ENCODE results near the gene TIFAB. TPM values are rescaled to one million over a fixed set of nuclear protein-coding genes. Genes with fewer than 3 reads are reported as not detected.
A peak's percentile ranks its signal among the peaks of the same experiment; 100 is the strongest.

The TIFAB gene
- total RNA-seq, 2 experiments from 2014 or later, result not detected

DNA sequence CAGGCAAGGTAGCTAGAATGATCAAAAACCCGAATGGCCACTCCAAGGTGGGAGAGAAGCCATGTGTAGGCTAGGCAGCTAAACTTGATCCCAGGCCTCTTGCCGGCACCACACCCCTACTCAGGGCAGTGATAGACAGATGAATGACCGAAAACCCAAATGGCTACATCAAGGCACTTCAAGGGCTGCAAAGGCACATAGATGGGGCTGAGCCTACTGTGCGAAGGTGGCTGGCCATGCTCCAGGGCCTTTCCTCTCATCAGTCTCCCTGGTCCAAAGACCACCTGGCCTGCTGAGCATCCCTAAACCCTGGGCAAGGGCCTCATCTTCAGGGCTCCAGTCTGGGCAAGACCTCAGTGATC lies 3.7 kb upstream of the TIFAB start:
- POLR2A ChIA-PET, result no interaction called here
- Mint-ChIP-seq H3K27me3 (peaks cover 14% of the 10 kb centered on the region), H3K27ac (no peak overlapping the region), H3K4me1 (ENCODE audit: low read depth) (no peaks in the 10 kb centered on the region), H3K9me3 (no peaks in the 10 kb centered on the region), H3K36me3 (no peaks in the 10 kb centered on the region), H3K4me3 (no peak overlapping the region)
- CTCF ChIA-PET, result interaction anchor here (1.5 to 14.2 kb wide), 7 partner anchors 10 to 113 kb away, joined by 3 to 434 read pairs (median 15); no protein-coding TSS in a partner anchor
- DNase-seq, result no peak
- intact Hi-C loops (cut with micrococcal nuclease), result no loop called here

DNA sequence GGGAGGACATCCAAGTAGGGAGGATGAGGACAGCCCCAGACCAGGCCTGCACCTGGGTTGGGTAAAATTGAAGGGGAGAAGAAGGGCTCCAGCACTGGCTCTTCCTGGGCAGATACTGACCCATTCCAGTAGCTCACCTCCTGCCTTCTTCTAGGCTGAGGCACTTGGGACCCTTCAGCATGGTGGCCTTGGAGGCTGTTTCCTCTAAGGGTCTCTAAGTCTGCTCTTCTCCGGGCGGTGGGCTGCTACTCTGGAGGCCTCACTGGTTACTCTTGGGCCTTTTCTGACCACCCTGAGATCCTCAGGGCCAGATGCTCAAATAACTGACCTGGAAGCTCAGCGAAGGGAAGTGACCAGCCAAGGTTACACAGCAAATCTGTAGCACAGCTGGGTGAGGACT lies 2.8 kb upstream of the TIFAB start:
- H3K4me1 Mint-ChIP-seq (ENCODE audit: low read depth), result no peaks in the 10 kb centered on the region
- POLR2A ChIA-PET, result no interaction called here
- no peak for DNase-seq
- CTCF ChIA-PET, result interaction anchor here (0.9 to 14.2 kb wide), 6 partner anchors 9 to 114 kb away, joined by 3 to 434 read pairs (median 6); no protein-coding TSS in a partner anchor
- peaks cover 14% of the 10 kb centered on the region for H3K27me3 Mint-ChIP-seq
- no peaks in the 10 kb centered on the region for H3K9me3 Mint-ChIP-seq
- no peak overlapping the region for H3K4me3 Mint-ChIP-seq
- H3K27ac Mint-ChIP-seq, result no peak overlapping the region
- intact Hi-C loops (cut with micrococcal nuclease), result no loop called here
- H3K36me3 Mint-ChIP-seq, result no peaks in the 10 kb centered on the region

DNA sequence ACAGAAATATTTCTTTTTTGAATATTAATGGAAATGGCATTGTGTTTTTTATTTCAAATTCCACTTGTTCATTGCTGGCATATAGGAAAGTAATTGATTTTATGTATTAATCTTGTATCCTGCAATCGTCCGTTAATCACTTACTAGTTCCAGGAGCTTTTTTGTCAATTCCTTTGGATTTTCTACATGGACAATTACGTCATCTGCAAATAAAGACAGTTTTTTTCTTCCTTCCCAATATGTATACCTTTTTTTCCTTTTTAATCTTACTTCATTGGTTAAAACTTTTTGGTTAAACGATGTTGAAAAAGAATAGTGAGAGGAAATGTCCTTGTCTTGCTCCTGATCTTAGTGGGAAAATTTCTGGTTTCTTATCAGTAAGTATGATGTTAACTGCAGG lies 1.5 kb upstream of the TIFAB start:
- DNase-seq, result no peak
- Mint-ChIP-seq H3K27me3 (peaks cover 9% of the 10 kb centered on the region), H3K36me3 (no peaks in the 10 kb centered on the region), H3K4me1 (ENCODE audit: low read depth) (no peaks in the 10 kb centered on the region), H3K4me3 (no peak overlapping the region), H3K9me3 (no peaks in the 10 kb centered on the region), H3K27ac (no peak overlapping the region)
- ChIA-PET CTCF (interaction anchor here (5.2 kb wide), 1 partner anchor 12 kb away, joined by 45 read pairs; no protein-coding TSS in a partner anchor), POLR2A (no interaction called here)
- intact Hi-C loops (cut with micrococcal nuclease), result no loop called here

DNA sequence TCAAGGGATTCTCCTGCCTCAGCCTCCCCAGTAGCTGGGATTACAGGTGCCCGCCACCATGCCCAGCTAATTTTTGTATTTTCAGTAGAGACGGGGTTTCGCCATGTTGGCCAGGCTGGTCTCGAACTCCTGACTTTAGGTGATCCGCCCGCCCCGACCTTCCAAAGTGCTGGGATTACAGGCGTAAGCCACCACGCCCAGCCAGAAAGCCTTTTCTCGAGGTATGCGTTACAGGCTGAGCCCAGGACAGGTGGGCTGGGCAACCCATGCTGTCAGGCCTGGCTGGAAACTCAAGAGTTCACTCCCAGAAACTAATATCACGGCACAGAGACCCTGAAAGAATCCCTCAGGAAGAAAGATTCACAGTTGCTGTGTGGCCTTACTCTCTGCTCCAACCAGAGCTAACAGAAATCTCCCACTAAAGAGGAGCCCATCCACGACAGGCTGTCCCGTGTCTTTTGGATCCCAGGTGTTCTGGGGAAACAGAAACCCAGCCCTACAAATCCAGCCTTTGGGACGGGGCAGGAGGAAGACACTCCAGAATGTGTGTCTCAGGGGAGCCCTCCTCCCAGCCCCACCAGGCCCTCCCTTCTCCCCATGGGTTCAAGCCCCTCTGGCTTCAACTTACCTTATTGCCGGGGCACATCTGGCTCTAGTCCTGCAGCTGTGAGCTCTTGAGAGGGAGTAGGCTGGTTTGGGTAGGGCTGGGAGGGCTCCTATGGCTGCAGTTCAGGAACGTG lies 400 bp downstream of the TIFAB start:
- peak; percentile 7 for DNase-seq
- Mint-ChIP-seq H3K9me3 (no peaks in the 10 kb centered on the region), H3K27ac (no peak overlapping the region), H3K27me3 (peaks cover 7% of the 10 kb centered on the region), H3K4me1 (ENCODE audit: low read depth) (no peaks in the 10 kb centered on the region), H3K4me3 (no peak overlapping the region), H3K36me3 (no peaks in the 10 kb centered on the region)
- ChIA-PET CTCF (interaction anchor here (1.2 kb wide), 1 partner anchor 11 kb away, joined by 3 read pairs; no protein-coding TSS in a partner anchor), POLR2A (no interaction called here)
- intact Hi-C loops (cut with micrococcal nuclease), result no loop called here

DNA sequence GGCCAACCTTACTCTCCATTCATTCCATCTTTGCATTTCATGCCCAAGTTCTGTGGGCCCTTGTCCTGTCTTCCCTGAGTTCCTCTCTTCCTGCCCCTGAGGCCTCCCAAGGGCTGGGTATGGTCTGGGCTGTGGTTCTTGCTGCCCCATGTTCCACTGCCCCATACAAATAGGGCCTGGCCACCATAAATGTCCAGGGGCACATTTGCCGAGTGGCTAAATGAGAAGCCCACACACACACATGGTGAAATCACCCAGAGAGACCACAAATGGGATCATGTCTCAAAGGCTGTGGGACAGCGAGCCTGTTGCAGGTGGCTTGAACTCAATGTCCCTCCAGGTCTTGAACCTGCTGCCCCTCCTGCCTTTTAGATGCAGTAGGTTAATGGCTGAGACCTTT lies 1.2 kb downstream of the TIFAB start:
- H3K36me3 Mint-ChIP-seq, result no peaks in the 10 kb centered on the region
- intact Hi-C loops (cut with micrococcal nuclease), result no loop called here
- H3K9me3 Mint-ChIP-seq, result no peaks in the 10 kb centered on the region
- H3K27ac Mint-ChIP-seq, result no peak overlapping the region
- no peak for DNase-seq
- H3K4me1 Mint-ChIP-seq (ENCODE audit: low read depth), result no peaks in the 10 kb centered on the region
- no peak overlapping the region for H3K4me3 Mint-ChIP-seq
- POLR2A ChIA-PET, result no interaction called here
- CTCF ChIA-PET, result interaction anchor here (1.0 kb wide), 1 partner anchor 115 kb away, joined by 3 read pairs; no protein-coding TSS in a partner anchor
- peaks cover 4% of the 10 kb centered on the region for H3K27me3 Mint-ChIP-seq

DNA sequence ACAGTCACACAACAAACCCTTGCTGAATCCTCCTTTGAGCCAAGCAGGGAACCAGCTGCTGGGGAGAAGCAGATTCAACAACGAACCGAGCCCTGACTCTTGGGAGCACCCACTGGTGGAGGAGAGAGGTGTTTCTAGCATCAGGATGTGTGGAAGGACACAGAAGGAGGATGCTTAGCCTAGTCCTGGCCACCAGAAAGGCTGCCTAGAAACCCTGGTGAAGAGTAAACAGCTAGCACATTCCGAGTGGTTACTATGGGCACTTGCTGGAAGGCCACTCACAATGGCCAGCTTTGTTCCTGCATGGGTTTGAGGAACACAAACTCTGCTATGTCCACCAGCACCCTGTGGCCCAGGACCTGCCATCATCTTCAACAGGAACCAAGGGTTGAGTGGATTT lies 1.8 kb downstream of the TIFAB start:
- Mint-ChIP-seq H3K4me1 (ENCODE audit: low read depth) (no peaks in the 10 kb centered on the region), H3K4me3 (no peak overlapping the region), H3K9me3 (no peaks in the 10 kb centered on the region), H3K27ac (no peak overlapping the region), H3K36me3 (no peaks in the 10 kb centered on the region), H3K27me3 (peaks cover 4% of the 10 kb centered on the region)
- intact Hi-C loops (cut with micrococcal nuclease), result no loop called here
- POLR2A ChIA-PET, result no interaction called here
- CTCF ChIA-PET, result interaction anchor here (0.6 to 1.0 kb wide), 2 partner anchors 33 to 116 kb away, joined by 3 read pairs; no protein-coding TSS in a partner anchor
- no peak for DNase-seq

DNA sequence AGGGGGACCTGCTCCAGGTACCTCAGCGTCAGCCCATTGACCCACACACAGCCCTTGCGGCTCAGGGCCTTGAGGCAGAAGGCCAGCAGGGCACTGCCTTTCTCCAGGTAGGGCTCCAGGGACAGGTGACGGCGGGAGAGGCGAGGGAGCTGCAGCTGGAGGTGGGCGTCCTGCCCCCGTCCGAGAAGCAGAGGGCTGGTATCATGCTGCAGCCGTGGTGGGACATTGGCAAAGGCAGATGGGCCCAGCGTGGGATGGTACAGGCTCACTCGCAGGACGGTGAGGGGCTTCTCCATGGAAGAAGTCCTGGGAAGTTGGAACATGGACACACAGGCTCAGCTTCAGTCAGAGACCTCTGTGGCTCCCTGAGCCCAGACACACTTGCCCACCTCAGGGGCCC lies 2.5 kb downstream of the TIFAB start:
- intact Hi-C loops (cut with micrococcal nuclease), result no loop called here
- DNase-seq, result no peak
- ChIA-PET POLR2A (no interaction called here), CTCF (interaction anchor here (0.6 to 1.7 kb wide), 3 partner anchors 8 to 17 kb away, joined by 3 to 5 read pairs (median 3); no protein-coding TSS in a partner anchor)
- Mint-ChIP-seq H3K9me3 (no peaks in the 10 kb centered on the region), H3K4me1 (ENCODE audit: low read depth) (no peaks in the 10 kb centered on the region), H3K4me3 (no peak overlapping the region), H3K27me3 (peaks cover 4% of the 10 kb centered on the region), H3K36me3 (no peaks in the 10 kb centered on the region), H3K27ac (no peak overlapping the region)

DNA sequence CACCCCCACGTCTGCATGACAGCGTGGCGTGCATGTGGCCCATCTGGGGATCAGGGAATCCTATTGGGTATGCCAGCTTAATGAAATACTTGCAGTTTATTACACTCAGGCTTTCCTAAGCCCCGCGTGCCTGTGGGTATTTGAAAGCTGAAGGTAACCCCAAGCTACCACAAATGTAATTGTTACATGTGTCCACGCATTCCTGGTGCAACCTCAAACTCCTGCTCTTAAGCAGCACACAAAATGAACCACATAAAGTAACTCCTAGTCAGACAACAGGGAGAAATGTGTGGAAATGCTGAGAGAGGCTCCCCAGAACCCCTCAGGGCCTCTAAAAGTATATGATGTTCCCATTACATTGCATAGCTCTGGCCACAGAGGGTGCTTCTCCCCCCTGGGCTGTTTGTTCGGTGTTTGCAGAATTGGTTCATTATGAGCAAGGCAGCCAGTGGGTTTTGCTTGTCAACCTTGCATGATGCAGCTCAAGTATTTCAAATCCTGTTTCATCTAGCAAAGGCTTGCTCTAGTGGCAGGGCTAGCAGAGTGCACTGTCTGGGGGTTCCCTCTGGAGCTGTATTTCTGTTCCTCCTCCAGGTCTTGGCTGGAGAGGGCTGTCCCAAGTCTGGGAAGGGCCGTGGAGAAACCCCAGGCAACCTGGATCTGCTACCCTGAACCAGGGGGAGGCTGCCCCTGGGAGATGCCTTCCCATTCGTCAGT lies 3.2 kb downstream of the TIFAB start:
- Mint-ChIP-seq H3K36me3 (no peaks in the 10 kb centered on the region), H3K4me3 (no peak overlapping the region), H3K27me3 (peaks cover 4% of the 10 kb centered on the region), H3K27ac (no peak overlapping the region), H3K4me1 (ENCODE audit: low read depth) (no peaks in the 10 kb centered on the region), H3K9me3 (no peaks in the 10 kb centered on the region)
- CTCF ChIA-PET, result interaction anchor here (1.2 to 2.0 kb wide), 3 partner anchors 9 to 18 kb away, joined by 3 to 13 read pairs (median 5); no protein-coding TSS in a partner anchor
- DNase-seq, result no peak
- intact Hi-C loops (cut with micrococcal nuclease), result no loop called here
- POLR2A ChIA-PET, result no interaction called here

DNA sequence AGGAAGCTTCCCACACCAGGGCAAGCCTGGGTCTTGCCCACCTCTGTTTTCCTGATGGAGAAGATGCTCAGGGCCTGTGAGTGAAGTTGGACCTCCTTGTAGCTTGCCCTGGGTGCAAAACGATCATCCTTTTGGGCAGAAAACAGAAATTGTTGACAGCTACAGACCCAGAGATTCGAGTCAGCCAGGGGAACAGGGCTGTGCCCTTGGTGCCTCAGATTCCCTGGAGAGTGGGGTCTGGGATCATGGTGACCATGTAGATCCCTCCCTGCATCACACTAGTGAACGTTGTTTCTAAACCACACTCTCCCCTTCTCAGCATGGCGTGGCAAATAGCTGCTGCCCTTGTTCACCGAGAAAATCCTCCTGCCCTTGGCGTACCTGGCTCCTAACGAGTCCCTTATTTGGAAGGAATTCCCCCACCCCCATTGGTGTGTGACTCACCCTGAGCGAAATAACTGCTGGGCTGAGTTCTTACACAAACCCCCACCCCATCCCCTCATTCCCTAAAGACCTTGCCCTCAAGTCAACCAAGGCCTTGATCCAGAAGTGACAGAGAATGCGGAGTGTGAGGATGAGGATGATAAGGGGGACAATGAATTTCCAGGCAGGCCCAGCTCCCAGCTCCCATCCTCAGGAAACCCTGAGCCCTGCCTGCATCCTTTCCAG lies 3.9 kb downstream of the TIFAB start:
- Mint-ChIP-seq H3K36me3 (no peaks in the 10 kb centered on the region), H3K4me3 (no peak overlapping the region), H3K27me3 (peaks cover 4% of the 10 kb centered on the region), H3K9me3 (no peaks in the 10 kb centered on the region), H3K27ac (no peak overlapping the region), H3K4me1 (ENCODE audit: low read depth) (no peaks in the 10 kb centered on the region)
- ChIA-PET POLR2A (no interaction called here), CTCF (interaction anchor here (1.7 to 2.0 kb wide), 2 partner anchors 10 to 18 kb away, joined by 5 to 13 read pairs; no protein-coding TSS in a partner anchor)
- intact Hi-C loops (cut with micrococcal nuclease), result no loop called here
- no peak for DNase-seq

DNA sequence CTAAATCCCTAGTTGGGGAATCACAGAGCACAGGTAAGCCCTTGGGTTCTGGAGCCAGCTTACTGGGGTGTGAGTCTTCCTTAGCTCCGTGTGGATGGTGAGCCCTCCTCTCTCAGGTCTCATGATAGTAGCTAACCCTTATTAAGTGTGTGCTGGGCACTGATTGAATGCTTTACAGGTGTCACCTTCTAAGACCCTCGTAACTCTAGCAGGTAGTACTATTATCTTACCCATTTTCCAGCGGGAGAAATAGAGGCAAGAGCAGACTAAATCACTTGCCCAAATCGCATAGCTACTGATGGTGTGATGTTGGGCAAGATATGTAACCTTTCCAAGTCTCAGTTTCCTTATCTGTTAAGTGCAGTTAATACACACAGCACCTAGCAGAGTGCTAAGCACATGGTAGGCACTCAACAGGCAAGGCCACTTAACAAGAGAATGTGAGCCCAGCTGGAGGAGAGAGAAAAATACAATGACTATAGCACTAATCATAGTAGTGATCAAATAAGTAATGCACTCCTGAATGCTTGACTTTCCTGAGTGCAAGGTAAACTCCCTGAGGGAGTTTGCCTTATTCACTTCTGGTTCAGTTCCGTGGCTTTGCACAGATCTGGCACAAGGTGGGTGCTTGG lies 4.7 kb downstream of the TIFAB start, which contains the start of gene DCANP1:
Gene DCANP1, minus strand, starts transcription at position 51 of the 632 bp plus-strand sequence. CDS start 240 bp downstream, outside the sequence.
- H3K27ac Mint-ChIP-seq, result no peak within 1 kb of the TSS
- intact Hi-C loops (cut with micrococcal nuclease), result no loop called here
- POLR2A ChIA-PET, result no interaction called here
- CTCF ChIA-PET, result interaction anchor here (2.0 to 2.4 kb wide), 2 partner anchors 11 to 15 kb away, joined by 8 to 13 read pairs; no protein-coding TSS in a partner anchor
- H3K4me1 Mint-ChIP-seq (ENCODE audit: low read depth), result no peaks in the 10 kb centered on the region
- no peak within 1 kb of the TSS for H3K4me3 Mint-ChIP-seq
- peaks cover 4% of the 10 kb centered on the region for H3K27me3 Mint-ChIP-seq
- no peak for DNase-seq
- H3K9me3 Mint-ChIP-seq, result no peaks in the 10 kb centered on the region
- H3K36me3 Mint-ChIP-seq, result no peaks in the 10 kb centered on the region

DNA sequence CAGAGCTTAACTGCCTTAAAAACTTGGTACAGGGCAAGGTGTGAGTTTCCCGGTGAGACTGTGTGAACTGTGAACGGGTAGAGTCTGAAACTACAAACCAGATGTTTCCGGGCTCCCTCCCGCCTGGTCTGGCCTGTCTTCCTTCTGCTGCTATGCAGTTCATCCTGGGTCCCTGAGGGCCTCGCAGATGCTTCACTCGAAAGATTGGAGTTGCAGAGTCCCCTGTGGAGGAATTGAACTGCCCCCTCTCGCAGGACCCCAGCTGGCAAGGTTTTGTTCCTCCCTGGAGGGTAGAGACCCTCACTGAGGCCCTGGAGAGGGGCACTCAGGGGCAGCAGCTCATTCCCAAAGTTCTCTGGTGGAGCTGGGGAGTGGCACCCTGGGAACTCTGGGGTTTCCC lies 5.5 kb downstream of the TIFAB start:
- Mint-ChIP-seq H3K27ac (no peak overlapping the region), H3K9me3 (no peaks in the 10 kb centered on the region), H3K4me3 (no peak overlapping the region), H3K27me3 (peaks cover 4% of the 10 kb centered on the region), H3K36me3 (no peaks in the 10 kb centered on the region), H3K4me1 (ENCODE audit: low read depth) (no peaks in the 10 kb centered on the region)
- no peak for DNase-seq
- CTCF ChIA-PET, result interaction anchor here (0.8 to 2.4 kb wide), 4 partner anchors 8 to 122 kb away, joined by 3 to 8 read pairs (median 4); no protein-coding TSS in a partner anchor
- POLR2A ChIA-PET, result no interaction called here
- intact Hi-C loops (cut with micrococcal nuclease), result no loop called here
